Thyroid gland (tissue), 4 donors: ENCODE results near the gene ACD. TPM values are rescaled to one million over a fixed set of nuclear protein-coding genes. Genes with fewer than 3 reads are reported as not detected.

Experiments
- DNase-seq, 2 donors: peaks; one replicate each; pipeline ENCODE4 v3.0.0-alpha.2; 2019
- H3K27ac ChIP-seq, 3 donors: fragments of 200-600 bp; sonication (generic); 1 replicate in 2 of 3; 2 replicates in 1 of 3; pipeline ENCODE4 v1.5.1; 2016 to 2019; ENCODE audit warnings: mild to moderate bottlenecking in 1 of 3, moderate library complexity in 1 of 3
- H3K27me3 ChIP-seq: fragments of 200-600 bp; sonication (generic); one replicate; pipeline ENCODE4 v1.5.1; 2019
- H3K36me3 ChIP-seq, 2 donors: fragments of 200-600 bp; sonication (generic); one replicate each; pipeline ENCODE4 v1.5.1; 2016 to 2019
- H3K4me1 ChIP-seq, 2 donors: fragments of 200-600 bp; sonication (generic); one replicate each; pipeline ENCODE4 v1.5.1; 2017 to 2019
- H3K4me3 ChIP-seq, 3 donors: fragments of 200-600 bp; sonication (generic); replicated peaks in 1 of 3; 1 replicate in 2 of 3; 2 replicates in 1 of 3; pipeline ENCODE4 v1.5.1; 2016; ENCODE audit warnings: mild to moderate bottlenecking in 1 of 3
- H3K9me3 ChIP-seq: fragments of 200-600 bp; sonication (generic); one replicate; pipeline ENCODE4 v1.5.1; 2017
- CTCF ChIP-seq, 6 experiments: fragments of 200-600 bp in 3 of 6; fragments of 450-650 bp in 3 of 6; sonication (generic) in 3 of 6; IDR thresholded peaks; one replicate each; pipeline ENCODE4 v1.5.1; 2016 to 2019; ENCODE audit warnings: antibody characterized with exemption in 6 of 6, mild to moderate bottlenecking in 2 of 6, inconsistent platforms in 1 of 6, moderate library complexity in 1 of 6
- POLR2A ChIP-seq, 2 donors: fragments of 450-650 bp; IDR thresholded peaks; one replicate each; pipeline ENCODE4 v1.6.1; 2017; ENCODE audit warnings: antibody characterized with exemption in 2 of 2, mild to moderate bottlenecking in 2 of 2, moderate library complexity in 1 of 2
- WGBS, 2 donors: methylation state at CpG; one replicate each; pipeline ENCODE4 v1.1.5; 2017; 5-methylcytosine and 5-hydroxymethylcytosine counted together
- intact Hi-C: fragments of 100-400 bp; cut with DNase I; formaldehyde crosslinking; loops from one replicate; pipeline ENCODE4 v1.15.1; 2023
- total RNA-seq, 4 donors: library from RNA; depleted of rRNA; stranded (reverse); fragments of >200 nt; gene quantifications; one replicate each; pipeline ENCODE4 v1.2.3, GENCODE V29; 2016

The ACD gene
- total RNA-seq, 4 donors from 2014 or later: 9.3 to 28.7 (median 21.5) TPM

GRCh38 chr16:67637625-67638024 lies 22.4 kb downstream of the ACD start:
- no peak overlapping the region for H3K27ac ChIP-seq
- intact Hi-C loops: no loop called here
- H3K4me1 ChIP-seq: peaks cover 17 to 32% of the 10 kb centered on the region in 2 donors
- WGBS, 2 donors: 85 to 87% methylated on average over 12 of the region's 12 CpGs
- H3K36me3 ChIP-seq: peaks cover 31 to 33% of the 10 kb centered on the region in 2 donors
- H3K27me3 ChIP-seq: no peaks in the 10 kb centered on the region
- no peaks in the 10 kb centered on the region for H3K9me3 ChIP-seq
- TF ChIP-seq CTCF (IDR thresholded peaks at IDR 0.05): no peak
- no peak for TF ChIP-seq POLR2A (IDR thresholded peaks at IDR 0.05)
- no peak overlapping the region for H3K4me3 ChIP-seq
- no peak for DNase-seq

GRCh38 chr16:67636713-67637112 lies 23.3 kb downstream of the ACD start:
- no peaks in the 10 kb centered on the region for H3K9me3 ChIP-seq
- intact Hi-C loops: no loop called here
- peaks cover 13 to 28% of the 10 kb centered on the region in 2 donors for H3K4me1 ChIP-seq
- no peak overlapping the region for H3K4me3 ChIP-seq
- H3K27ac ChIP-seq: no peak overlapping the region
- peaks cover 31 to 33% of the 10 kb centered on the region in 2 donors for H3K36me3 ChIP-seq
- WGBS, 2 donors: 94% methylated on average over 8 of the region's 8 CpGs
- no peak for DNase-seq
- TF ChIP-seq POLR2A (IDR thresholded peaks at IDR 0.05): no peak
- TF ChIP-seq CTCF (IDR thresholded peaks at IDR 0.05): no peak
- no peaks in the 10 kb centered on the region for H3K27me3 ChIP-seq

DNA sequence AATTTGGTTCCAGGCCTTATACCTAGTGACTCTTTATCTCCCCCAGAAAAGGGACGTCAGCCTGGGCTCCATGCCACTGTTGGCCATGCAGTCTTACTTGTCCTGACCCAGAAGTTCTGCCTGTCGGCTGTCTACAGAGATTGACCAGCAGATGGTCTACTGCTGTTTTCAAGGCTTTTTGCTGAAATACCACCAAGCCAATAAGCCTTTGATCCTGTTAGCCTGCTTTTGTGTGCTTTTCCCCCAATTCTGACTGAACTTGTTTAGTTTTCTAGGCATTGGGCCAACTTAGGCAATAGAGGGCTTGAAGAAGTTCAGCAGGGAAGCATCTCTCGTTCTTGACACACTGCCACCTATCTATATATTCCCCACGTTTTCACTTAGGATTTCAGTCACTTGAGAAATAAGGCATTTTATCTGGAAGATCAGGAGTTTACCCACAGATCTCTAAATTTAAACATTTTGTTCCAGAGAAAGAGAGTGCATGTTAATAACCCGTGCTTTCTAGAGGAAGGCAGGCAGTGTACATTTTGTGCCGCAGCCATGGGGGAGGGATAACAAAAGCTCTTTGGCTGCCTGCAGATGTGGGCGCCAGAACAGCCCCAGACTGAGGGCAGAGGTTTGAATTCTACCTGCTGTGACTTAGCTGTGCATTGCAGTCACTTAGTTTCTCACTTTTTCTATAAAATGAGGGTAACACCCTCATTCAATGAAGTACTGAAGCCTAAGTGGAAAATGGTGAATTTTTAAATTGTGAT lies 27.5 kb downstream of the ACD start:
- no peak overlapping the region for H3K4me3 ChIP-seq
- peak; percentile 26 to 28 for DNase-seq
- TF ChIP-seq POLR2A (IDR thresholded peaks at IDR 0.05) (no peak), CTCF (IDR thresholded peaks at IDR 0.05) (no peak)
- no peak overlapping the region for H3K27ac ChIP-seq
- peaks cover 0 to 5% of the 10 kb centered on the region in 2 donors for H3K4me1 ChIP-seq
- H3K36me3 ChIP-seq: peaks cover 43 to 53% of the 10 kb centered on the region in 2 donors
- H3K9me3 ChIP-seq: no peaks in the 10 kb centered on the region
- intact Hi-C loops: no loop called here
- no peaks in the 10 kb centered on the region for H3K27me3 ChIP-seq
- 41 to 48% methylated on average over 7 of the region's 7 CpGs for WGBS, 2 donors

GRCh38 chr16:67628216-67628615 lies 31.8 kb downstream of the ACD start:
- intact Hi-C loops: no loop called here
- Histone ChIP-seq H3K4me3 (no peak overlapping the region), H3K4me1 (peaks cover 0 to 5% of the 10 kb centered on the region in 2 donors), H3K9me3 (no peaks in the 10 kb centered on the region), H3K27me3 (no peaks in the 10 kb centered on the region), H3K36me3 (peaks cover 37 to 50% of the 10 kb centered on the region in 2 donors), H3K27ac (no peak overlapping the region)
- no peak for DNase-seq
- no peak for TF ChIP-seq POLR2A (IDR thresholded peaks at IDR 0.05)
- TF ChIP-seq CTCF (IDR thresholded peaks at IDR 0.05): no peak
- 95 to 96% methylated on average over 14 of the region's 14 CpGs for WGBS, 2 donors

- TF ChIP-seq CTCF (IDR thresholded peaks at IDR 0.05): no peak
- no peak for TF ChIP-seq POLR2A (IDR thresholded peaks at IDR 0.05)
- H3K9me3 ChIP-seq: no peaks in the 10 kb centered on the region
- WGBS, 2 donors: 96 to 97% methylated on average over 10 of the region's 10 CpGs
- peaks cover 14 to 39% of the 10 kb centered on the region in 2 donors for H3K36me3 ChIP-seq
- no peaks in the 10 kb centered on the region for H3K27me3 ChIP-seq
- DNase-seq: no peak
- H3K27ac ChIP-seq: no peak overlapping the region
- no peaks in the 10 kb centered on the region for H3K4me1 ChIP-seq
- no peak overlapping the region for H3K4me3 ChIP-seq
- intact Hi-C loops: no loop called here
Measured at GRCh38 chr16:67613808-67614207, 46.3 kb downstream of the ACD start.
